SK-N-MC (cell line): ENCODE measurements around the gene HLA-DOA.

Experiments used
- DNase-seq: peaks from one replicate; pipeline ENCODE4 v3.0.0-alpha.2; 2011; ENCODE audit warnings: low read depth, low spot score
- H3K27ac ChIP-seq: fragments of 200-600 bp; sonication (generic); 2 replicates; pipeline ENCODE4 v1.5.1; 2016; ENCODE audit warnings: mixed run types
- H3K36me3 ChIP-seq: fragments of 200-600 bp; sonication (generic); 2 replicates; pipeline ENCODE4 v1.6.1; 2017; ENCODE audit warnings: antibody characterized with exemption, low read length, mixed read lengths; ENCODE audit not compliant: insufficient read depth
- H3K4me3 ChIP-seq: fragments of 200-600 bp; sonication (generic); 2 replicates; pipeline ENCODE4 v1.5.1; 2016
- H3K9ac ChIP-seq: fragments of 200-600 bp; sonication (generic); 2 replicates; pipeline ENCODE4 v1.8.0; 2017; ENCODE audit warnings: mixed run types, mixed read lengths; ENCODE audit not compliant: insufficient read length
- H3K9me3 ChIP-seq: fragments of 200-600 bp; sonication (generic); 2 replicates; pipeline ENCODE4 v1.6.1; 2017; ENCODE audit warnings: low read depth, mild to moderate bottlenecking, antibody characterized with exemption, low read length, moderate library complexity, mixed read lengths
- EZH2 ChIP-seq: fragments of 200-600 bp; sonication (generic); IDR thresholded peaks from one replicate; pipeline ENCODE4 v1.6.1; 2017; ENCODE audit warnings: antibody characterized with exemption
- FOXP2 ChIP-seq: optimal IDR thresholded peaks from 2 replicates; pipeline ENCODE3; 2011; ENCODE audit warnings: mild to moderate bottlenecking, moderate library complexity; ENCODE audit not compliant: insufficient read depth; ENCODE audit errors: extremely low read length, control extremely low read depth
- POLR2AphosphoS5 ChIP-seq: IDR thresholded peaks from 2 replicates; pipeline ENCODE4 v1.6.1; 2012; ENCODE audit warnings: mild to moderate bottlenecking, low read depth, low read length, borderline replicate concordance

The HLA-DOA gene

DNA sequence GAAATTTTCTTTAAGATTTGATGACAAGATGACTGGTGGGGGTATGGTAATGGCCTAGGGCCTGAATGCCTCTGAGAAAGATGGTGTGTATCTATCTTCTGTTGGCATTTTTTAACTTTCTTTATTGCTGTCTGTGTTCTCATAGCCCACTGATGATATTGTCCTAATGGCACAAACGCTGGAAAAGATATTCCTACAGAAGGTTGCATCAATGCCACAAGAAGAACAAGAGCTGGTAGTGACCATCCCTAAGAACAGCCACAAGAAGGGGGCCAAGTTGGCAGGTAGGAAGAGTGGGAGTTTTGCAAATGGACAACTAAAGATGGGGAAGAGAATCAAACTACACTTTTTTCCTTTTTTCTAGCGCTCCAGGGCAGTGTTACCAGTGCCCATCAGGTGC is 33.5 kb downstream of the HLA-DOA start:
- Histone ChIP-seq H3K36me3 (peaks cover 87% of the 10 kb centered on the region), H3K4me3 (peak overlapping the region; percentile 88), H3K27ac (0 out of 2 replicates have a peak overlapping the region, but pooled peaks have one; percentile 17), H3K9ac (peak overlapping the region; percentile 94), H3K9me3 (no peaks in the 10 kb centered on the region)
- no peak for TF ChIP-seq EZH2
- no peak; the same call in 1 of the 2 replicates for TF ChIP-seq POLR2AphosphoS5
- no peak for TF ChIP-seq FOXP2
- DNase-seq, result no peak

DNA sequence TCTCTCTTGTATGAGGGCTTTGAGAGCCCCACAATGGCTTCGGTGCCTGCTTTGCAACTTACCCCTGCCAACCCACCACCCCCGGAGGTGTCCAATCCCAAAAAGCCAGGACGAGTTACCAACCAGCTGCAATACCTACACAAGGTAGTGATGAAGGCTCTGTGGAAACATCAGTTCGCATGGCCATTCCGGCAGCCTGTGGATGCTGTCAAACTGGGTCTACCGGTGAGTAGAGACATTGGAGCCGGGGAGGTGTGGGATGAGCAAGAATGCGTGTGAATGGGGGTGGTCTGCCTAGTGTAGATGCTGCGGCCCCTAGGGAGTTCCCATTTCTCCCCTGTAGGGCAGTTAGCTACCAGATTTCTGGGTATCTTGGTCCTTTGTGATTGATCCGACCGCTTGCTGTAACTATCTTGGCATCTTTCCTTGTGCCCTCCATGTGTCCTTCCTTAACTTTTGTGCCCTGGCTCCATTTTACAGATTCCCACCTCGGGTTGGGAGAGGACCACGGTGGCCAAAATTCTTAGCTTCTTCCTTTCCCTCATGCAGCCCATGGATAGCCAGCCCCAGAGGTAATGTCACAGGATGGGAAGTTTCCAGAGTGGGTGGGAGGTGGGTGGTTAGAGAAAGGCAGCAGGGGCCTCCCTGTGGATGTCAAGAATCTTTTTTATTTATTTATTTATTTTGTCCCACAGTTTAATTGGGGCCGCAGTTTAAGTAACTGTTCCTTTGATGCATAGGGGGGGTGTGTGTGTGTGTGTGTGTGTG is 34.7 kb downstream of the HLA-DOA start:
- no peak for DNase-seq
- peaks cover 75% of the 10 kb centered on the region for H3K36me3 ChIP-seq
- H3K27ac ChIP-seq, result no peak overlapping the region
- H3K4me3 ChIP-seq, result peak overlapping the region; percentile 88
- peak overlapping the region; percentile 94 for H3K9ac ChIP-seq
- TF ChIP-seq POLR2AphosphoS5 (no peak), EZH2 (no peak), FOXP2 (no peak)
- H3K9me3 ChIP-seq, result no peaks in the 10 kb centered on the region

- peaks cover 68% of the 10 kb centered on the region for H3K36me3 ChIP-seq
- no peak overlapping the region for H3K27ac ChIP-seq
- H3K4me3 ChIP-seq, result peak overlapping the region; percentile 88
- peak overlapping the region; percentile 94 for H3K9ac ChIP-seq
- H3K9me3 ChIP-seq, result no peaks in the 10 kb centered on the region
- no peak for TF ChIP-seq POLR2AphosphoS5
- no peak for TF ChIP-seq FOXP2
- TF ChIP-seq EZH2, result no peak
- DNase-seq, result no peak
Observed at GRCh38 chr6:32974016-32974333, 35.4 kb downstream of the HLA-DOA start.

DNA sequence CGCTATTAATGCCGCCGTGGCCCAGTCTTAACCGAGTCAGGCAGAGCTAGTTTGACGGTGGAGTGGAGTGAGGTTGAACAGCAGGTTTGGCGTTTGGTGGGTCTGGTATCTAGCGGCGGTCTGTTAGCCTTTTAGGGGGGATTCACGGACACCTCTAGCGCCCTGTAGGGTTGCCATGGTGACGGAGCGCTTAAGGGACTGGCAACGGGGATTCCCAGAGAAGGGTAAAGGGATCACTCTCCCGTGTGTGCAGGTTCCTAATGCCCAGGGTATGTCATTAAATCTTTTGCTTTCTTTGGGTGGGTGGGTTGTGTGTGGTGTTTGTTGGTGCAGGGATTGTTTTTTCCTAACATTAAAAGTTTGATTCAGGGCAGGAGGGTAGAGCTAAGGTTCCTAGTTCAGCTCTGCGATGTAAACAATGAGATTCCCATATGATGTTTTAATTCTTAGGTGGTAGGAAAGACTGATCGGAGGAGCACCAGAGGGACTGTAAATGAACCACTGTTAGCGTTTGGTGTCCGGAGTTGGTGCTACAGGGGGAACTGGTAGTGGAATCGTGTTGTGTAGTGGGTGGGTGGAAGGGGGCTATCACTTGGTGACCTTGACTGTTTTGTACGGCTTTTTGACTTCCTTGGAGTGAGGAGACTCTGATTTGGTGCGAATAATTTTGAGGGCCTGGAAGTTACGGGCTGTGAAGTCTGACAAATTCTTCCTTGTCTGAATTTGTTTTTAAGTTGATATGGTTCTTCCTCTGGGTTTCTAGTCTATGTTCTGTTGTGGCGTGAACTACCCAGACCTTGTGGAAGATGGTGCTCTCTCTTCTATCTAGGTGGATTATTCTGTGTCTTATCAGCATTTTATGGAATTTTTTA is 36.0 kb downstream of the HLA-DOA start:
- DNase-seq, result no peak
- peaks cover 62% of the 10 kb centered on the region for H3K36me3 ChIP-seq
- H3K27ac ChIP-seq, result peak overlapping the region; percentile 92
- no peaks in the 10 kb centered on the region for H3K9me3 ChIP-seq
- no peak for TF ChIP-seq FOXP2
- peak overlapping the region; percentile 94 for H3K9ac ChIP-seq
- H3K4me3 ChIP-seq, result peak overlapping the region; percentile 88

- Histone ChIP-seq H3K9ac (peak overlapping the region; percentile 94), H3K4me3 (peak overlapping the region; percentile 88), H3K27ac (peak overlapping the region; percentile 92), H3K9me3 (no peaks in the 10 kb centered on the region), H3K36me3 (peaks cover 54% of the 10 kb centered on the region)
- no peak for TF ChIP-seq EZH2
- peak; percentile 46 for TF ChIP-seq POLR2AphosphoS5
- no peak for TF ChIP-seq FOXP2
- DNase-seq, result no peak
Observed at GRCh38 chr6:32972353-32973143, 36.8 kb downstream of the HLA-DOA start.

DNA sequence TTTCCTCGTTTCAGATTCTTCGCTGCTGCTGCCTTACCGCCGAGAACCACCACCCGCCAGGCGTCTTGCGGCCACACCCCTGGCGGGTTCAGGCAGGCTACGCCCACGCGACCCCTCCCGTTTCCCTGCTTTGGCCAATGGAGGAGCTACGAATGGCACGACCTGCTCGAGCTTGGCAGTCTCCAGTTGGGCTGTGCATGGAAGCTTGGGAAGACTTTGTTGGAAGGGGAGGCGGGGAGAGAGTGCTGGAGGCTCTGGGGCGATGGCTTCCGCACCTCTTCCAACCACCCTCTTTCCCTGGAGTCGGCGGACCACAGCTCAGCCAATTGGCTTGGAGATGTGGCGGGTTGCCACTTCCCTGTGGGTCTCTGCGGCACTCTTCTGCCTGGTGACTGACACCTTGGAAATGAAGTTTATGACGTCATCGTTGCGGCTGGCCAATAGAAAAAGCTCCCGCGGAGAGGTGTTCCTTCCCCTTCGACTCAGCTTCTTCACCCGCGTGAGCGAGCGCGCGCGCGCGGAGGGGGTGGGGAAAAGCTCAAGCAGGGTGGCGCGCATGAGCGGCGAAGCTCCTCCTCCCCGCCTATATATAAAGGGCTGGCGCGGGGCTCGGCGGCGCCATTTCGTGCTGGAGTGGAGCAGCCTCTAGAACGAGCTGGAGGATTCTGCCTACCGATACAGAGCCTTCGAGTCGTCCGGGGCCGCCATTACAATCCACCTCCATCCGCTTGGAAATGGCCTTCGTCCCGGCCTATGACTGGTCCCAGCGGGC is 37.6 kb downstream of the HLA-DOA start:
- H3K4me3 ChIP-seq, result peak overlapping the region; percentile 88
- DNase-seq, result peak; percentile 100
- peak overlapping the region; percentile 100 for H3K27ac ChIP-seq
- H3K9ac ChIP-seq, result peak overlapping the region; percentile 99
- H3K36me3 ChIP-seq, result peaks cover 46% of the 10 kb centered on the region
- H3K9me3 ChIP-seq, result no peaks in the 10 kb centered on the region
- no peak for TF ChIP-seq FOXP2
- TF ChIP-seq POLR2AphosphoS5, result peak; percentile 99

DNA sequence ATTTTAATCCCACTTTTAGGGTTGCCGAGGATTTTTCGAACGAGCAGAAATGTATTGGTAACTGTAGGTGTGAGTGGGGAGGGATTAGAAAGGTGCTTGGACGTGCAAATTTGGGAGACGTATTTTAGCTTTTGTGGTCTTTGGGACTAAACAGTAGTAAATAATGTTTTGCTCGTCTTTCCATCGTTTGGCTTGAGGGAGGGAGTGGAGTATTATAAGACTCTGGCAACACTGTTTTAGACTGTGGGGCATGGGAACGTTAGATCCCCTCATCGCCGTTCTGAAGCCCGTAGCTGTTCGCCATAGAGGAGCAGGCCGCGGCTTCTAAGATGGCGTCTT is 38.2 kb downstream of the HLA-DOA start:
- Histone ChIP-seq H3K9ac (peak overlapping the region; percentile 99), H3K4me3 (peak overlapping the region; percentile 88), H3K27ac (peak overlapping the region; percentile 100), H3K36me3 (peaks cover 40% of the 10 kb centered on the region), H3K9me3 (no peaks in the 10 kb centered on the region)
- TF ChIP-seq POLR2AphosphoS5 (0 out of 2 replicates have a peak, but pooled peaks have one; percentile 2), EZH2 (no peak), FOXP2 (no peak)
- no peak for DNase-seq
